ENCODE data around the gene CFAP141.

GRCh38 chr1:154241703-154242351 lies 35.7 kb upstream of the CFAP141 start:
- no peak for TF ChIP-seq CTCF (optimal IDR thresholded peaks at IDR 0.05 in 1 of 3, IDR thresholded peaks at IDR 0.05 in 1 of 3, conservative IDR thresholded peaks at IDR 0.05 in 1 of 3; ENCODE audit: extremely low read depth in 1 of 3, insufficient read depth in 2 of 3, low read length in 3 of 3)
- TF ChIP-seq EZH2 (IDR thresholded peaks at IDR 0.05; ENCODE audit: low read length): no peak

Measured in keratinocyte (primary cell).